Stimulated activated CD8-positive, alpha-beta memory T cell treated with anti-CD3 and anti-CD28 coated beads, Interleukin-7, amount 100 ng/mL, for 1 hour (primary cell): ENCODE data around the gene SLC23A2.

ENCODE experiments used
- DNase-seq, 2 donors: peaks; one replicate each; pipeline ENCODE4 v3.0.0-alpha.2; 2020; ENCODE audit warnings: low read depth in 2 of 2

Gene SLC23A2

DNA sequence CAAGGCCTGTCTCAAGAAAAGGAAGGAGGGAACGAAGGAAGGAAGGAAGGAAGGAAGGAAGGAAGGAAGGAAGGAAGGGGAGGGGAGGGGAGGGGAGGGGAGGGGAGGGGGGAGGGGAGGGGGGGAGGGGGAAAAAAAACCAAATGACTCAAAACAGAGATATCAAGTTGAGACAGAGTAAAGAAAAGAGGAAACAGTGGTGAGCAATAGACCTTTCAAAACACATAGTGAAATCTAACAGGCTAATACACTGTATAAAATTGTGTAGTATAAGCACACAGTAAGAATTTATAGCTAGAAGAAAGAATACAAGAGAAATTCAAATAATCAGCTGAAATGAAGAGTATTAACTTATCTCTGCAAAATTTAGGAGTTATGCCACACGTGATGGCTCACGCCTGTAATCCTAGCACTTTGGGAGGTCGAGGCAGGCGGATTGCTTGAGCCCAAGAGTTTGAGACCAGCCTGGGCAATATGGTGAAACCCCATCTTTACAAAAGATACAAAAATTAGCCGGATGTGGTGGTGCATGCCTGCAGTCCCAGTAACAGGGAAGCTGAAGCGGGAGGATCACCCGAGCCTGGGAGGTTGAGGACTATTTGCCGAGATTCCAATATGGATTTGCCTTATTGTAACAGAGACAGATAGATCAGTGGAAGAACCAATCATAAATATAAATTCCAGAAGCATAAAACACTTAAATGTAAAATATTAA, 156.4 kb downstream of the SLC23A2 start:
- no peak for DNase-seq

- no peak for DNase-seq
Observed at GRCh38 chr20:4844325-4844724, 157.0 kb downstream of the SLC23A2 start.

GRCh38 chr20:4840801-4841200, 160.5 kb downstream of the SLC23A2 start:
- DNase-seq, result no peak

DNA sequence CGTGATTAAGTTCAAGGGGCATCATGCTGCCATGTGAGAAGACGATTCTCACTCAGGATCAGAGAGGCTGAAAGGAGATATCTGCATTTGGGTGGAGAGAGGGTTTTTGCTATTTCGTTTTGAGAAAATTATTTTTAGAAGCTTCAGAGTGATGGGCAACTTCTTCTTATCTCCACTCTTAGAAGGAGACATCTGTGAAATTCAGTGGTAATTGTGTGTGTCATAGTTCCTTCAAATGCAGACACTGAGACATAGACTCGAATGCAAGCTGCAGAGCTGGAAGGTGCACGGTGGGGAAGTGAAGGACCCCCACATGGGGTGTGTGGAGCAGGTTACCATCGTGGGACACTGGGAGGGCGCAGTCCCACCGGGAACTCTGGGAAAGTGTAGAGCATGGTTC, 162.8 kb downstream of the SLC23A2 start:
- DNase-seq, result no peak

DNA sequence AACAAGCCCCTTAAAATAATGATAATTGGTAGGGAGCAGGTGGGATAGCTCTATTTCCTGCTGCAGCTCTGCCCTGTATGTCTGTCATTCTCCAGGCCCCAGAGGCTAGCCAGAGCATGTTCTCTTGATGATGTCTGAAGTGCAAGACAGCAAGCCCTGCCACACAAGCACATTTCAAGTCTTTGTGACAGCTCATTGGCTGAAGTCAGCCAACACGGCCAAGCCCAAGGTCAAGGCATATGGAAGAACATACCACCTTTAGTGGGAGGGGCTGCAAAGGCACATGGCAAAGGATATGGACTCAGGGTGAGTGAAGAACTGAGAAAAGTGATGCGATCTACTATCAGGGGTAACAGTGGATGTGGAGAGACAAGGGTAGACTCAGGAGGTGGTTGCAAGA, 163.6 kb downstream of the SLC23A2 start:
- no peak for DNase-seq

GRCh38 chr20:4836935-4837334, 164.4 kb downstream of the SLC23A2 start:
- DNase-seq, result no peak

- no peak for DNase-seq
Observed at GRCh38 chr20:4836473-4836872, 164.8 kb downstream of the SLC23A2 start.

DNA sequence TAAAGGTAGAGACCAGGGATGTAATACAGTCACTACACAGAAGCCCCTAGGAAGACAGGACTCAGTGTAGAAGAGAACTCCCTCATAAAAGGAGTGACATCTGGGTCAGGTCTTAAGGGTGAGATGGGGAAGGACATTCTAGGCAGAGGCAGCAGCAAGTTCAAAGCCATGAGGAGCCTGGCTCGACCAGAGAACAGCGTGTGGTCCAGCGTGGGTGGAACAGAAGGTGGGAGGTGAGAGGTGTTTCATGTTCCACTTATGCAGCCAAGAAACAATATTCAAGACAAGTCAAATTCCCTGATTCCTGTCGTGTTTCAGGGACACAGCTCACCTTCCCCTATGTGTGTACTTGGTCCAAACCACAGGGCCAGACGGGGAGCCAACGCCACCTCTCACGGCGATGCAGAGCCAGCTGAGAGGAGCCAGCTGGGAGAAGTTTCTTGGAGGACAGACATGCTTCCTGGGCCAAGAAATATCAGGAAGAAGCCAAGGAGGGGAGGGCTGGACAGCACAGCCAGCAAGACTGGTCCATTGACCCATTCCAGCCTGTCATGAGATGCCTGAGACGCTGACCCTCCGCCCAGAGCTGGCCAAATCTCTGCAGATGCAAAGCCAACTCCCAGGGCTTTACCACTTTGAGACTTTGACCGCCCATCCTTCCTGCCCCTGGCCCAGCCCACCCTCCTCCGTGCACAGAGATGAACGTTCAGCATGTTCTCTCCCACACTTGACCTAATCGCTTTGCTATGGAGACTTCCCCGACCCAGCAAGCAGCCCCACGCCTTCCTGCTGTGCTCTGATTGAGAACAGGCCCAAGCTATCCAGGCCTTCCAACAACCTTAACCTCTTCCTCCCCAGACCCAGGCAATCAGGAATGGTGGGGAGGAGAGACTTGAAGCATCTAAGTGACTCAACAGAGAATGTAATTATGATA, 165.8 kb downstream of the SLC23A2 start:
- no peak for DNase-seq

DNA sequence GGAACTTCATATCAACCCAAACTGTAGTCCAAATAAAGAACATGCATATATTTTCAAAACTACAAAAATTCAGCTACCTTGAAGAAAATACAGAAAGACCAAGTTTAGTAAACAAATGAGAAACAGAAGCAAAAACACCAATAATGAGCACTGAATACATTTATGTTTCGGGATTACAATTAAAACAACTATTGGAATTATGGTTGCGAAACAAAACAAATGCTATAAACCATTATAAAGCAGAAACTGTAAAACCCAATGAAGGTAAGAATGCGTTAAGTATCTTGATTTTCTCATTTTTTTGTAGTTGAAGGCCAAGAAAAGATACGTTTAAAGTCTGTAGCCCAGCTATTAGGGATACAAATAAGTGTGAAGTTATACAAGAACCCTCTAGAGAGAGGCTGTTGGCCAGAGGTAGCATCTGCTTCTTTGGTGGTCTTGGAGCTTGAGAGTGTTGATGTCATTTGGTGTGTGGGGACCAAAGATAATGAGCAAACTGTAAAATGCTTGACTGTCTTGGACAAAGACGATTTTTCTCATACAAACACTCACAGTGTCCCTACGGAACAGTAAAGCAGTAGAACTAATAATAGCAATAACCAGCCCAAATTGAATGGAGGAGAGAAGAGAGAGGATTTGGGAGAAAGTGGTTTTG, 168.1 kb downstream of the SLC23A2 start:
- DNase-seq, result no peak

DNA sequence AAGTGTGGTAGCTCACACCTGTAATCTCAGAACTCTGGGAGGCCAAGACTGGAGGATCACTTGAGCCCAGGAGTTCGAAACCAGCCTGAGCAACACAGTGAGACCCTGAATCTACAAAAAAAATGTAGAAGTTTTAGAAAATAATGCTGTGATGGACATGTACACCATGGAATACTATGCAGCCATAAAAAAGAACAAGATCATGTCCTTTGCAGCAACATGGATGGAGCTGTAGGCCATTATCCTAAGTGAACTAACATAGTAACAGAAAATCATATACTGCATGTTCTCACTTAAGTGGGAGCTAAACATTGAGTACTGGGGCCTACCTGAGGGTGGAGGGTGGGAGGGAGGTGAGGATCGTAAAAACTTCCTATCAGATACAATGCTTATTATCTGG, 168.8 kb downstream of the SLC23A2 start:
- DNase-seq, result no peak

- no peak for DNase-seq
Observed at GRCh38 chr20:4830696-4831095, 170.6 kb downstream of the SLC23A2 start.

DNA sequence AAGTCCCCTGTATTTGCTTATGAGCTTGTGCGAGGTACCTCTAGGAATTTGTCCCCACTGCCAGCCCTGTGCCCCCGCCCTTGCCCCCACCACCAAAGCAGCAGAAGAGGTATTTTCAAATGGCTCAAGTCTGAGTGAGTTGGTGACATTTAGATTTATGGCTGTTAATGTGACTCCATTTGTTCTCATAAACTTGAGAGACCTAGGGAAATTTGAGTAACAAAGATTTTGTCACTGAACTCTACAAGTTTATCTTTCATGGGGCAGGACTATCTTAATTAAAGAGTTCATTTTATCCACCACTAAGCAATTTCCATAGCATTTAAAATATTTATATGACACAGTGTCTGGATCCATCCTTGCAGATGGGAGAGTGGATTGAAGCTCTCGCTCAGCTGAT, 171.1 kb downstream of the SLC23A2 start:
- no peak for DNase-seq

- DNase-seq, result no peak
Observed at GRCh38 chr20:4829514-4830215, 171.6 kb downstream of the SLC23A2 start.

DNA sequence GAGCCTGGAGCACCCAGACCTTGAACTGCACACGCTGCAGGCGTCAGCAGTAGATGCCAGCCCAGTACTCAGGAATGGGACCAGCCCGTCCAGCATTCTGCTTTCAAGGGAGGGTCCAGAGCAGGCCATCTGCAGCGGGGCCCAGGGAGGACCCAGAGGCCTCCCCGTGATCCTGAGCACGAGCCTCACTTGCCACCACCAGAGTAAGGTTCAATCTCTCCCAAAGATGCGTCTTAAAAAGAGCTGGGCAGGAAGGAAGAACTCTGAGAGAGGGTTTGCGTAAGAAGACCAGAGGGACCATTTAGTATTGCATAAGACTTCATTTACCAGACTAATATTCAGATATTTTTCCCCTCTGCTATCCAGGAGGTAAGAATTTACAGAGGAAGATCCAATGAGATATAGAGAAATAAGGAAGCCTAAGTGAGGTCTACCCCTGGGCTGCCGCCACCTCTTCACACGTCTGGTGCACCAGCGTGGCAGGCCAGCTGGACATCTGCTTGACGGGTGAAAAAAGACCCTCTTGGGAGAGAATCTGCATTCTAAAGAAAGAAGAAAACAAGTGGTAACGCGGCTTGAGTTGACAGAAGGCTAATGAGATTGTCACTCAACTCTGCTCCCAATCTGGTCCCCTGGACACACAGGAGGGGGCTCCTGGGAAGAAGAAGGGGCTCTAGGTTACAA, 172.3 kb downstream of the SLC23A2 start:
- no peak for DNase-seq

- no peak for DNase-seq
Observed at GRCh38 chr20:4821590-4821989, 179.7 kb downstream of the SLC23A2 start.

GRCh38 chr20:4820806-4821518, 180.3 kb downstream of the SLC23A2 start:
- no peak for DNase-seq

DNA sequence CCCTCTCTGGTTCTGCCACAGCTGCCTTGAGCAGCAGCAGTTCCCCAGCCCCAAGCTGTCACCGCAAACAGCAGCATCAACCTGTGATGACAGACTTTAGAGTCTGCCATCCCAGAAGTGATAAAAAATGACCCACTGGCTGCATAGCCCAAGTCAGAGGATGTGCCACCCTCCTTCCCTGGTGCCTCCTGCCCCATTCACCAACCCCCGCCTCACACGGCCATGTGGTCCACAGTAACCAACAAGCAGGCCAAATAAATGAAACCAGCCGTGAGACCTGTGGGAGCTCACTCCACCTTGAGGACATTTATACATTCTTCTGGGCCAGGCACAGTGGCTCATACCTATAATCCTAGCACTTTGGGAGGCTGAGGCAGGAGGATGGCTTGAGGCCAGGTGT, 181.4 kb downstream of the SLC23A2 start:
- DNase-seq, result no peak

GRCh38 chr20:4817230-4817671, 184.1 kb downstream of the SLC23A2 start:
- DNase-seq, result no peak

DNA sequence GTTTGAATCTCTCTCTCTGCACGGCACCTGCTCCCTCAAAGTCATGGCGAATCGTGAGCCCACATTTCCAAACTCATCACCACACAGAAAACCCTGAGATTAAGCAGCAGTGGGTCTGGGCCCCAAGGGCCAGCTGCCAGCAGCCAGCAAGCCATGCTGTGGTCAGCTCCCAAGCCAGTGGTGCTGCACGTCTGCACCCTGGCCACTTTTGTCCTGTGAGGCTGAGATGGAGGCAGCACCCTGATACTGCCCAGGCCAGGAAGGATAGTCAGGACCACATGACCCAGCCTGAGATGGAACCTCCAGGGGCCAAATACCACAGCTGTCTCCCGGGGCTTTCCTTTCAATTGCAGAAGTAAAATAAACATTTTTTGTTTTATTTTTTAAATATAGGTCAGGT, 185.7 kb downstream of the SLC23A2 start:
- no peak for DNase-seq

GRCh38 chr20:4814696-4815252, 186.5 kb downstream of the SLC23A2 start:
- DNase-seq, result peak; percentile 44 to 51
